Stomach (tissue), 9 donors: ENCODE results near the gene FBXW12. TPM values are rescaled to one million over a fixed set of nuclear protein-coding genes. Genes with fewer than 3 reads are reported as not detected.

Experiments used
- DNase-seq, 2 donors: peaks; one replicate each; pipeline versions ENCODE4 v3.0.0 to v3.0.0-alpha.2; 2013 to 2019
- H3K27ac ChIP-seq, 5 donors: fragments of 200-600 bp in 4 of 5; sonication (generic) in 4 of 5; one replicate each; pipeline ENCODE4 v1.5.1; 2013 to 2019; ENCODE audit warnings: mild to moderate bottlenecking in 1 of 5, moderate library complexity in 1 of 5
- H3K27me3 ChIP-seq, 3 donors: fragments of 200-600 bp; sonication (generic); one replicate each; pipeline ENCODE4 v1.5.1; 2017 to 2019; ENCODE audit warnings: mixed run types in 1 of 3
- H3K36me3 ChIP-seq, 4 donors: fragments of 200-600 bp; sonication (generic); 1 replicate in 3 of 4; 2 replicates in 1 of 4; pipeline ENCODE4 v1.5.1; 2016 to 2019
- H3K4me1 ChIP-seq, 4 donors: fragments of 200-600 bp; sonication (generic); one replicate each; pipeline ENCODE4 v1.5.1; 2016 to 2019
- H3K4me3 ChIP-seq, 4 donors: fragments of 200-600 bp; sonication (generic) in 3 of 4; one replicate each; pipeline ENCODE4 v1.5.1; 2016 to 2019; ENCODE audit warnings: mild to moderate bottlenecking in 1 of 4
- H3K9me3 ChIP-seq, 4 donors: fragments of 200-600 bp; sonication (generic); one replicate each; pipeline ENCODE4 v1.5.1; 2016 to 2019
- EP300 ChIP-seq: sonication (generic); formaldehyde crosslinking; IDR thresholded peaks from one replicate; pipeline ENCODE4 v1.6.1; 2017; ENCODE audit warnings: antibody characterized with exemption
- POLR2A ChIP-seq, 4 donors: fragments of 450-650 bp; IDR thresholded peaks; one replicate each; pipeline ENCODE4 v1.6.1; 2016; ENCODE audit warnings: antibody characterized with exemption in 4 of 4, control low read depth in 2 of 4, mild to moderate bottlenecking in 1 of 4, moderate library complexity in 1 of 4
- POLR2AphosphoS5 ChIP-seq, 3 donors: sonication (generic); formaldehyde crosslinking; IDR thresholded peaks; one replicate each; pipeline ENCODE4 v1.6.1; 2016; ENCODE audit warnings: antibody characterized with exemption in 3 of 3
- WGBS, 5 donors: extraction: QIAGEN DNeasy Blood & Tissue Kit in 3 of 5; methylation state at CpG; one replicate each; pipeline versions ENCODE4 v1.1.5 to v1.1.7; 2013 to 2018; 5-methylcytosine and 5-hydroxymethylcytosine counted together
- intact Hi-C: fragments of 100-400 bp; cut with DNase I; formaldehyde crosslinking; loops from one replicate; pipeline ENCODE4 v1.15.1; 2023; ENCODE audit warnings: low total_unique reads
- polyA plus RNA-seq, 3 donors: library from polyadenylated mRNA; stranded (reverse); fragments of 200-250 nt; gene quantifications; one replicate each; pipeline ENCODE4 v1.2.3, GENCODE V29; 2013
- total RNA-seq, 5 donors: library from RNA; depleted of rRNA; stranded (reverse); fragments of >200 nt; gene quantifications; one replicate each; pipeline versions ENCODE4 v1.1.0 to v1.2.3, GENCODE V29; 2014 to 2016
- TF ChIP-seq, protein P1 (sequence below), 7 experiments: fragments of 450-650 bp in 4 of 7; fragments of 200-600 bp in 3 of 7; sonication (generic) in 3 of 7; IDR thresholded peaks; one replicate each; pipeline ENCODE4 v1.5.1; 2016 to 2019; ENCODE audit warnings: antibody characterized with exemption in 7 of 7, control low read depth in 2 of 7, mild to moderate bottlenecking in 1 of 7
- donor health status: healthy with polysubstance abuse.
- donor health status: Bipolar disorder and iron deficiency.
- donor health status: healthy.

The FBXW12 gene
- total and polyA plus RNA-seq, 8 donors: not detected

DNA sequence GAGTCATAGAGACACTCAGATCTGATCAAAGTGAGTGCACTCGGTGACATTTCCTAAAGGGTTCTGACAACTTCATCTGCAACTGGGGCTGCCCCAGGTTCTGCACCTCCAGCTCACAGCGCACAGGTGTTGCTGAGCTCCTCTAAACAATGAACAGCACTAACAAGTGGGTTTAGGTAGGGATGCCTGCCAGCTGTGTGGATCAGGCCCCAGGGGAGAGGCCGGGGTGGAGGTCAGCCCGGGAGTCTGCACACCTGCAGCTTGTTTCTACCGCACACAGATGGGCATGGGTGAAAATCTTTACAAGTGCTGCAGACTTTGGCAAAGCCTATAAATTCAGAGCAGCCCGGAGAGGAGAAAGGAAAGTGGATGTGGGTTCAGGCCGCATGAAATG is 355 bp downstream of the FBXW12 start:
- Histone ChIP-seq H3K36me3 (no peaks in the 10 kb centered on the region), H3K4me1 (no peaks in the 10 kb centered on the region), H3K27me3 (no peaks in the 10 kb centered on the region), H3K27ac (no peak overlapping the region), H3K9me3 (no peaks in the 10 kb centered on the region), H3K4me3 (no peak overlapping the region)
- 70 to 88% (median 83%) methylated on average over 7 of the region's 7 CpGs for WGBS, 5 donors
- no peak for DNase-seq
- TF ChIP-seq EP300 (no peak), POLR2AphosphoS5 (IDR thresholded peaks at IDR 0.05) (no peak), POLR2A (IDR thresholded peaks at IDR 0.05) (no peak)
- TF ChIP-seq, protein P1, sequence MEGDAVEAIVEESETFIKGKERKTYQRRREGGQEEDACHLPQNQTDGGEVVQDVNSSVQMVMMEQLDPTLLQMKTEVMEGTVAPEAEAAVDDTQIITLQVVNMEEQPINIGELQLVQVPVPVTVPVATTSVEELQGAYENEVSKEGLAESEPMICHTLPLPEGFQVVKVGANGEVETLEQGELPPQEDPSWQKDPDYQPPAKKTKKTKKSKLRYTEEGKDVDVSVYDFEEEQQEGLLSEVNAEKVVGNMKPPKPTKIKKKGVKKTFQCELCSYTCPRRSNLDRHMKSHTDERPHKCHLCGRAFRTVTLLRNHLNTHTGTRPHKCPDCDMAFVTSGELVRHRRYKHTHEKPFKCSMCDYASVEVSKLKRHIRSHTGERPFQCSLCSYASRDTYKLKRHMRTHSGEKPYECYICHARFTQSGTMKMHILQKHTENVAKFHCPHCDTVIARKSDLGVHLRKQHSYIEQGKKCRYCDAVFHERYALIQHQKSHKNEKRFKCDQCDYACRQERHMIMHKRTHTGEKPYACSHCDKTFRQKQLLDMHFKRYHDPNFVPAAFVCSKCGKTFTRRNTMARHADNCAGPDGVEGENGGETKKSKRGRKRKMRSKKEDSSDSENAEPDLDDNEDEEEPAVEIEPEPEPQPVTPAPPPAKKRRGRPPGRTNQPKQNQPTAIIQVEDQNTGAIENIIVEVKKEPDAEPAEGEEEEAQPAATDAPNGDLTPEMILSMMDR (IDR thresholded peaks at IDR 0.05): no peak
- intact Hi-C loops: no loop called here

DNA sequence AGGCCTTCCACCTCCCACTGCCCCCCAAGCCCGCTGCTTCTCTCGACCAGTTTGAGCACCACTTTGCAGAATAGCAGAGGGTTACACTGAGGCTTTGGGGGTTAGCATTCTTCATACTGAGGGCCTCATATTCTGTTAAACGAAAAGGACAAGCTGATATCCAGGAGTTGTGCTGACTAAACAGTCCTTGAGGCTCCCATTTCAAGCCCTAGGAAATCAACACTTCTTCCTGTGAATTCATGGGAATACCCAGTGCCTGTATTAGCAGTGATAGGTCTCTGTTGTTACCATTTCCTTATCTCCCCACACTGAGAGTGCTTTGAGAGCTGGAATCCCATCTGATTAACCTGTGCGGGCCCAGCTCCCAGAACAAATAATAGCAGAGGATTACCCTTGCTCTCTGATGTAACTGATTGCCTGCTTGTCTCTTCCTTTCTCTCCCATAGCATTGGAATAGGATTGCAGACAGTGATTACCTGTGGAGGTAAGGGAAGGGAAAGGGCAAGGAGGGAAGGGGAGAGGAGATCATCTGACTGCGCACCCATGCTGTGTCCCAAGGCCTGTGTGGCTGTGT is 930 bp downstream of the FBXW12 start:
- H3K4me3 ChIP-seq: no peak overlapping the region
- no peaks in the 10 kb centered on the region for H3K27me3 ChIP-seq
- H3K9me3 ChIP-seq: no peaks in the 10 kb centered on the region
- intact Hi-C loops: no loop called here
- 58 to 65% (median 63%) methylated on average over 5 of the region's 5 CpGs for WGBS, 5 donors
- no peak for TF ChIP-seq POLR2AphosphoS5 (IDR thresholded peaks at IDR 0.05)
- DNase-seq: no peak
- H3K27ac ChIP-seq: no peak overlapping the region
- no peaks in the 10 kb centered on the region for H3K36me3 ChIP-seq
- no peaks in the 10 kb centered on the region for H3K4me1 ChIP-seq

DNA sequence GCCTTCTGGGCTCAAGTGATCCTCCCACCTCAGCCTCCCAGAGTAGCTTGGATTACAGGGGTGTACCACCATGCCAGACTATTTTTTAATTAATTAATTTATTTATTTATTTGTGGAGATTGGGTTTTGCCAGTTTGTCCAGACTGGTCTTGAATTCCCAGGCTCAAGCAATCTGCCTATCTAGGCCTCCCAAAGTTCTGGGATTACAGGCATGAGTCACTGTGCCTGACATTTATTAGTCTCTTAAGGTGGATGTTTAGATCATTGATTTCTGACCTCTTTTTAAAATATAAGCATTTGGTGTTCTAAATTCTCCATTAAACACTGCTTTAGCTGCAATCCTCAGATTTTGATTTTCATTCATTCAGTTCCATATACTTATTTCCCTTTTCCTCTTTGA is 15.6 kb downstream of the FBXW12 start:
- Histone ChIP-seq H3K27ac (no peak overlapping the region), H3K27me3 (no peaks in the 10 kb centered on the region), H3K4me1 (no peaks in the 10 kb centered on the region), H3K36me3 (no peaks in the 10 kb centered on the region), H3K4me3 (no peak overlapping the region), H3K9me3 (peaks cover 0 to 8% (median 3%) of the 10 kb centered on the region in 4 donors)
- DNase-seq: no peak
- TF ChIP-seq EP300: no peak
- TF ChIP-seq, protein P1 (IDR thresholded peaks at IDR 0.05): no peak
- no peak for TF ChIP-seq POLR2A (IDR thresholded peaks at IDR 0.05)
- TF ChIP-seq POLR2AphosphoS5 (IDR thresholded peaks at IDR 0.05): no peak
- intact Hi-C loops: no loop called here

DNA sequence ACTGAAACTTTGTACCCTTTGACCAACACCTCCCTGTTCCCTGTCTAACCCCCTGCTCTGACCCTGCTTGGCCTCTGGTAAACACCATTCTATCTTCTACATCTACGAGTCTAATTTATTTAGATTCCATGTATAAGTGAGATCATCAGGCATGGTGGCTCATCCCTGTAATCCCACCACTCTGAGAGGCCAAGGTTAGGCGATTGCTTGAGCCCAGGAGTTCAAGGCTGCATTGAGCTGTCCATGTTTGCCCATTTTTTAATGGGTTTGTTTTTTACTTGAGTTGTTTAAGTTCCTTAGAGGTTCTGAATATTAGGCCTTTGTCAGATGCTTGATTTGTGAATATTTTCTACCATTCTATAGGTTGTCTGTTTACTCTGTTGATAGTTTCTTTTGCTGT is 16.9 kb downstream of the FBXW12 start:
- 46 to 60% (median 50%) methylated on average over 2 of the region's 2 CpGs for WGBS, 5 donors
- intact Hi-C loops: no loop called here
- no peaks in the 10 kb centered on the region for H3K27me3 ChIP-seq
- no peak for TF ChIP-seq EP300
- TF ChIP-seq POLR2AphosphoS5 (IDR thresholded peaks at IDR 0.05): no peak
- TF ChIP-seq POLR2A (IDR thresholded peaks at IDR 0.05): no peak
- TF ChIP-seq, protein P1 (IDR thresholded peaks at IDR 0.05): no peak
- DNase-seq: no peak
- no peaks in the 10 kb centered on the region for H3K36me3 ChIP-seq
- no peaks in the 10 kb centered on the region for H3K4me1 ChIP-seq
- H3K4me3 ChIP-seq: no peak overlapping the region
- H3K27ac ChIP-seq: no peak overlapping the region
- peaks cover 0 to 8% (median 3%) of the 10 kb centered on the region in 4 donors for H3K9me3 ChIP-seq

DNA sequence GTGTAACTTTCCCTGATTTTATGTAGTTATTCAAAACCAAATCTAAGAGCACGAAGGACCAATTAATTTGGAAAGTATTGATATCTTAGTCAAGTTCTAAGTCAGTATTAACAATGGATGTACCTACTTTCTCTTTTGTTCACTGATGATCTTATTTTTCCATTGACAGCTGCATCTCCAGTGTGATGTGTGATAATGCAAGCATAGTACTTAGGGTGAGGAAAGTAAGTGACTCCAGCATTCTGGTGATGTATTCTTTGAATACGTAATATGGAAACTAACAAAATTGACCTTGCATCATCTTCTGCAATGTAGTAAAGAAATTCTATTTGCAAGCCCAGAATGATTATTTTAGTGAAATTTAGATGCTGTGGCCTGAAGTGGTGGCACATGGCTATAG is 22.4 kb downstream of the FBXW12 start:
- no peak overlapping the region for H3K4me3 ChIP-seq
- peaks cover 0 to 4% (median 0%) of the 10 kb centered on the region in 3 donors for H3K27me3 ChIP-seq
- DNase-seq: no peak
- 82 to 93% (median 86%) methylated on average over 2 of the region's 2 CpGs for WGBS, 5 donors
- no peaks in the 10 kb centered on the region for H3K9me3 ChIP-seq
- no peaks in the 10 kb centered on the region for H3K4me1 ChIP-seq
- intact Hi-C loops: no loop called here
- no peak overlapping the region for H3K27ac ChIP-seq
- TF ChIP-seq POLR2A (IDR thresholded peaks at IDR 0.05) (no peak), EP300 (no peak)
- TF ChIP-seq, protein P1 (IDR thresholded peaks at IDR 0.05): no peak
- no peaks in the 10 kb centered on the region for H3K36me3 ChIP-seq
